Fibroblast of pulmonary artery (primary cell): ENCODE results near the gene COL9A2.

Experiments used
- DNase-seq: peaks from one replicate; pipeline ENCODE4 v3.0.0-alpha.2; 2010; ENCODE audit warnings: low read depth
- H3K4me3 ChIP-seq: replicated peaks from 2 replicates; pipeline ENCODE4 v1.5.1; 2011; ENCODE audit warnings: low read depth, mild to moderate bottlenecking, control low read depth, low read length, moderate library complexity
- CTCF ChIP-seq: IDR thresholded peaks from 2 replicates; pipeline ENCODE4 v1.5.1; 2011; ENCODE audit warnings: mild to moderate bottlenecking, control low read depth, low read length, inconsistent platforms; ENCODE audit errors: missing control alignments

Gene COL9A2

DNA sequence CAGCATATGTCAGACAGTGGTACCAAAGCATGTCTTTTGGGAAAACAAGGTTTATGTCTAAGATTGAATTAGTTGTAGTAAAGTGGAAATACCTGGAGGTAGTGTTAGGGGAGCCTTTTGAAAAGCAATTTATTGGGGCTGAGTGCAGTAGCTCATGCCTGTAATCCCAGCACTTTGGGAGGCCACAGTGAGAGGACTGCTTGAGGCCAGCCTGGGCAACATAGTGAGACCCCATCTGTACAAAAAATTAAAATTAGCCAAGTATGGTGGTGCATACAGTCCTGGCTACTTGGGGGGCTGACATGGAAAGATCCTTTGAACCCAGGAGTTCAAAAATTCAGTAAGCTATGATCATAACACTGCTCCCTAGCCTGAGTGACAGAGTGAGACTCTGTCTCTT is 51.8 kb downstream of the COL9A2 start:
- DNase-seq: no peak
- no peak overlapping the region for H3K4me3 ChIP-seq
- no peak for TF ChIP-seq CTCF

- TF ChIP-seq CTCF: no peak
- no peak for DNase-seq
- H3K4me3 ChIP-seq: no peak overlapping the region
Measured at GRCh38 chr1:40264354-40264781, 52.7 kb downstream of the COL9A2 start.

- no peak for TF ChIP-seq CTCF
- peak overlapping the region; percentile 99 for H3K4me3 ChIP-seq
- peak; percentile 36 for DNase-seq
Measured at GRCh38 chr1:40258445-40258769, 58.7 kb downstream of the COL9A2 start.

- peak within 1 kb of the TSS; percentile 99 for H3K4me3 ChIP-seq
- peak; percentile 99 for DNase-seq
- no peak for TF ChIP-seq CTCF
Measured at GRCh38 chr1:40257688-40258444, 59.2 kb downstream of the COL9A2 start, which contains the start of gene ZMPSTE24. Gene ZMPSTE24, plus strand, starts transcription at chr1:40258236. Its CDS starts 36 bp downstream, at chr1:40258272.

- no peak for DNase-seq
Measured at GRCh38 chr1:40257313-40257687, 59.8 kb downstream of the COL9A2 start.

GRCh38 chr1:40256401-40257084 is 60.5 kb downstream of the COL9A2 start:
- peak overlapping the region; percentile 99 for H3K4me3 ChIP-seq
- no peak for TF ChIP-seq CTCF
- DNase-seq: no peak

More at GRCh38 chr1:40257313-40257687, 59.8 kb downstream of the COL9A2 start:
- H3K4me3 ChIP-seq: peak overlapping the region; percentile 99
- TF ChIP-seq CTCF: no peak
